ENCODE measurements around the gene DAAM2.

- TF ChIP-seq CTCF (IDR thresholded peaks at IDR 0.05) = no peak
- no peak for TF ChIP-seq POLR2AphosphoS5 (IDR thresholded peaks at IDR 0.05)
- TF ChIP-seq POLR2A (IDR thresholded peaks at IDR 0.05) = no peak
These were observed 83.9 kb downstream of the DAAM2 start for GRCh38 chr6:39876111-39876510.

Measured in breast epithelium (tissue), 3 donors.